Esophagus muscularis mucosa (tissue), 4 donors: Measurements from ENCODE around the gene STAT2. TPM values are rescaled to one million over a fixed set of nuclear protein-coding genes. Genes with fewer than 3 reads are reported as not detected.

ENCODE experiments used
- DNase-seq: peaks from one replicate; pipeline ENCODE4 v3.0.0-alpha.2; 2017; ENCODE audit errors: extremely low spot score
- H3K27ac ChIP-seq, 4 donors: fragments of 200-600 bp; sonication (generic); replicated peaks in 1 of 4; 1 replicate in 3 of 4; 2 replicates in 1 of 4; pipeline ENCODE4 v1.5.1; 2016 to 2019; ENCODE audit warnings: mild to moderate bottlenecking in 1 of 4
- H3K27me3 ChIP-seq, 4 donors: fragments of 200-600 bp; sonication (generic); one replicate each; pipeline versions ENCODE4 v1.5.1 to v1.6.0; 2016 to 2019
- H3K36me3 ChIP-seq, 4 donors: fragments of 200-600 bp; sonication (generic); one replicate each; pipeline ENCODE4 v1.5.1; 2016 to 2019
- H3K4me1 ChIP-seq, 4 donors: fragments of 200-600 bp; sonication (generic); one replicate each; pipeline ENCODE4 v1.5.1; 2016 to 2019
- H3K4me3 ChIP-seq, 4 donors: fragments of 200-600 bp; sonication (generic); 1 replicate in 2 of 4; 2 replicates in 2 of 4; pipeline ENCODE4 v1.5.1; 2016 to 2019; ENCODE audit warnings: mild to moderate bottlenecking in 4 of 4, moderate library complexity in 1 of 4
- H3K9me3 ChIP-seq, 4 donors: fragments of 200-600 bp; sonication (generic); 1 replicate in 3 of 4; 2 replicates in 1 of 4; pipeline ENCODE4 v1.5.1; 2016 to 2019
- CTCF ChIP-seq, 3 experiments: fragments of 200-600 bp in 2 of 3; fragments of 450-650 bp in 1 of 3; sonication (generic) in 2 of 3; IDR thresholded peaks; one replicate each; pipeline ENCODE4 v1.5.1; 2017 to 2019; ENCODE audit warnings: antibody characterized with exemption in 3 of 3, mild to moderate bottlenecking in 2 of 3, moderate library complexity in 1 of 3
- EP300 ChIP-seq: sonication (generic); formaldehyde crosslinking; IDR thresholded peaks from one replicate; pipeline ENCODE4 v1.6.1; 2017; ENCODE audit warnings: antibody characterized with exemption
- POLR2A ChIP-seq: fragments of 450-650 bp; IDR thresholded peaks from one replicate; pipeline ENCODE4 v1.6.1; 2017; ENCODE audit warnings: antibody characterized with exemption, moderate library complexity, mild to moderate bottlenecking, low read depth
- POLR2AphosphoS5 ChIP-seq, 2 donors: sonication (generic); formaldehyde crosslinking; IDR thresholded peaks; one replicate each; pipeline ENCODE4 v1.6.1; 2017; ENCODE audit warnings: antibody characterized with exemption in 2 of 2
- WGBS: methylation state at CpG from one replicate; pipeline ENCODE4 v1.1.5; 2018; 5-methylcytosine and 5-hydroxymethylcytosine counted together
- intact Hi-C: fragments of 100-400 bp; cut with DNase I; formaldehyde crosslinking; loops from one replicate; pipeline ENCODE4 v1.15.1; 2023
- total RNA-seq, 4 donors: library from RNA; depleted of rRNA; stranded (reverse); fragments of >200 nt; gene quantifications; one replicate each; pipeline versions ENCODE4 v1.1.0 to v1.2.1, GENCODE V29; 2016

Gene STAT2
- total RNA-seq, 4 donors from 2014 or later = 55.7 to 78.9 (median 68.2) TPM

GRCh38 chr12:56321027-56321426 lies 38.9 kb downstream of the STAT2 start:
- no peaks in the 10 kb centered on the region for H3K27me3 ChIP-seq
- H3K9me3 ChIP-seq = no peaks in the 10 kb centered on the region
- DNase-seq = no peak
- TF ChIP-seq EP300 = no peak
- no peak for TF ChIP-seq CTCF (IDR thresholded peaks at IDR 0.05)
- TF ChIP-seq POLR2AphosphoS5 (IDR thresholded peaks at IDR 0.05) = no peak
- no peak for TF ChIP-seq POLR2A
- H3K4me1 ChIP-seq = peaks cover 0 to 8% (median 7%) of the 10 kb centered on the region in 4 donors
- no peak overlapping the region for H3K27ac ChIP-seq
- peaks cover 50 to 83% (median 81%) of the 10 kb centered on the region in 4 donors for H3K36me3 ChIP-seq
- intact Hi-C loops = no loop called here
- 81% methylated on average over 2 of the region's 2 CpGs for WGBS
- no peak overlapping the region for H3K4me3 ChIP-seq

GRCh38 chr12:56317675-56318074 lies 42.2 kb downstream of the STAT2 start:
- TF ChIP-seq POLR2A (no peak), CTCF (IDR thresholded peaks at IDR 0.05) (no peak), EP300 (no peak), POLR2AphosphoS5 (IDR thresholded peaks at IDR 0.05) (no peak)
- intact Hi-C loops = no loop called here
- no peaks in the 10 kb centered on the region for H3K27me3 ChIP-seq
- no peak for DNase-seq
- peaks cover 9 to 22% (median 17%) of the 10 kb centered on the region in 4 donors for H3K4me1 ChIP-seq
- H3K4me3 ChIP-seq = no peak overlapping the region
- no peak overlapping the region for H3K27ac ChIP-seq
- H3K36me3 ChIP-seq = peaks cover 28 to 65% (median 61%) of the 10 kb centered on the region in 4 donors
- no peaks in the 10 kb centered on the region for H3K9me3 ChIP-seq
- 93% methylated on average over 3 of the region's 3 CpGs for WGBS

GRCh38 chr12:56315622-56316473 lies 44.1 kb downstream of the STAT2 start, which contains the start of gene CNPY2:
TSS of gene CNPY2 (minus strand) at chr12:56315988. CDS start at chr12:56315217, 771 bp downstream.
- 0% methylated on average over 33 of the region's 62 CpGs for WGBS
- Histone ChIP-seq H3K4me1 (peaks cover 9 to 22% (median 17%) of the 10 kb centered on the region in 4 donors), H3K36me3 (peaks cover 24 to 64% (median 55%) of the 10 kb centered on the region in 4 donors), H3K4me3 (peak within 1 kb of the TSS; percentile 65 to 98 (median 84)), H3K9me3 (no peaks in the 10 kb centered on the region), H3K27me3 (no peaks in the 10 kb centered on the region), H3K27ac (peak within 1 kb of the TSS; percentile 89 to 96 (median 93))
- TF ChIP-seq POLR2A (peak; percentile 11), CTCF (IDR thresholded peaks at IDR 0.05) (peak in 2 of 3 experiments; percentile 5 to 13), EP300 (no peak), POLR2AphosphoS5 (IDR thresholded peaks at IDR 0.05) (peak; percentile 82 to 91)
- DNase-seq = peak; percentile 99
- intact Hi-C loops = no loop called here

GRCh38 chr12:56315249-56315621 lies 44.7 kb downstream of the STAT2 start:
- WGBS = 1% methylated on average over 11 of the region's 11 CpGs
- Histone ChIP-seq H3K4me3 (peak overlapping the region; percentile 65 to 98 (median 84)), H3K9me3 (no peaks in the 10 kb centered on the region), H3K36me3 (peaks cover 24 to 64% (median 56%) of the 10 kb centered on the region in 4 donors), H3K27ac (peak overlapping the region; percentile 89 to 96 (median 93)), H3K27me3 (no peaks in the 10 kb centered on the region), H3K4me1 (peaks cover 9 to 22% (median 17%) of the 10 kb centered on the region in 4 donors)
- no peak for DNase-seq
- intact Hi-C loops = no loop called here
- no peak for TF ChIP-seq EP300
- no peak for TF ChIP-seq POLR2A
- TF ChIP-seq POLR2AphosphoS5 (IDR thresholded peaks at IDR 0.05) = no peak
- TF ChIP-seq CTCF (IDR thresholded peaks at IDR 0.05) = no peak
